ENCODE measurements around the gene NRXN3. TPM values are rescaled to one million over a fixed set of nuclear protein-coding genes. Genes with fewer than 3 reads are reported as not detected.

The NRXN3 gene
- total and polyA plus RNA-seq, 5 donors from 2014 or later, result not detected

- Mint-ChIP-seq H3K27me3 (no peaks in the 10 kb centered on the region), H3K4me3 (no peak overlapping the region), H3K27ac (no peak overlapping the region), H3K36me3 (no peaks in the 10 kb centered on the region), H3K9me3 (peaks cover 0 to 8% (median 3%) of the 10 kb centered on the region in 7 donors), H3K4me1 (no peaks in the 10 kb centered on the region)
- Histone ChIP-seq H3K27me3 (ENCODE audit: control insufficient read depth, insufficient read depth, low read length) (no peaks in the 10 kb centered on the region), H3K4me3 (ENCODE audit: low read depth, low read length) (no peak overlapping the region), H3K9me3 (ENCODE audit: control insufficient read depth in 2 of 2, low read length in 2 of 2) (peaks cover 0 to 5% of the 10 kb centered on the region in 2 experiments), H3K4me1 (ENCODE audit: control insufficient read depth, insufficient read depth, low read length, poor library complexity, severe bottlenecking) (no peaks in the 10 kb centered on the region), H3K36me3 (ENCODE audit: control insufficient read depth, insufficient read depth, low read length) (no peaks in the 10 kb centered on the region), H3K27ac (ENCODE audit: insufficient read depth, low read length, poor library complexity, severe bottlenecking) (no peak overlapping the region)
- ATAC-seq (ENCODE audit: low read depth in 2 of 2), result no peak
- DNase-seq, result no peak
These were observed 715.7 kb downstream of the NRXN3 start for GRCh38 chr14:78885884-78886283.

GRCh38 chr14:78897443-78897842, 727.3 kb downstream of the NRXN3 start:
- Mint-ChIP-seq H3K9me3 (peaks cover 0 to 1% (median 0%) of the 10 kb centered on the region in 7 donors), H3K4me3 (no peak overlapping the region), H3K4me1 (no peaks in the 10 kb centered on the region), H3K27ac (no peak overlapping the region), H3K27me3 (no peaks in the 10 kb centered on the region), H3K36me3 (no peaks in the 10 kb centered on the region)
- H3K27ac ChIP-seq (ENCODE audit: insufficient read depth, low read length, poor library complexity, severe bottlenecking), result no peak overlapping the region
- no peaks in the 10 kb centered on the region for H3K9me3 ChIP-seq (ENCODE audit: control insufficient read depth in 2 of 2, low read length in 2 of 2)
- no peak for DNase-seq
- H3K4me3 ChIP-seq (ENCODE audit: low read depth, low read length), result no peak overlapping the region
- H3K36me3 ChIP-seq (ENCODE audit: control insufficient read depth, insufficient read depth, low read length), result no peaks in the 10 kb centered on the region
- H3K4me1 ChIP-seq (ENCODE audit: control insufficient read depth, insufficient read depth, low read length, poor library complexity, severe bottlenecking), result no peaks in the 10 kb centered on the region
- H3K27me3 ChIP-seq (ENCODE audit: control insufficient read depth, insufficient read depth, low read length), result no peaks in the 10 kb centered on the region
- no peak for ATAC-seq (ENCODE audit: low read depth in 2 of 2)

GRCh38 chr14:78902010-78902623, 731.9 kb downstream of the NRXN3 start:
- peak overlapping the region in 1 of 3 donors; percentile 14 for H3K27ac Mint-ChIP-seq
- H3K27me3 Mint-ChIP-seq, result no peaks in the 10 kb centered on the region
- H3K36me3 ChIP-seq (ENCODE audit: control insufficient read depth, insufficient read depth, low read length), result no peaks in the 10 kb centered on the region
- no peaks in the 10 kb centered on the region for H3K4me1 ChIP-seq (ENCODE audit: control insufficient read depth, insufficient read depth, low read length, poor library complexity, severe bottlenecking)
- DNase-seq, result peak in 1 of 3 donors; percentile 7
- H3K36me3 Mint-ChIP-seq, result no peaks in the 10 kb centered on the region
- no peak overlapping the region for H3K4me3 Mint-ChIP-seq
- H3K27ac ChIP-seq (ENCODE audit: insufficient read depth, low read length, poor library complexity, severe bottlenecking), result no peak overlapping the region
- no peak for ATAC-seq (ENCODE audit: low read depth in 2 of 2)
- H3K4me3 ChIP-seq (ENCODE audit: low read depth, low read length), result no peak overlapping the region
- H3K9me3 ChIP-seq (ENCODE audit: control insufficient read depth in 2 of 2, low read length in 2 of 2), result no peaks in the 10 kb centered on the region
- H3K4me1 Mint-ChIP-seq, result no peaks in the 10 kb centered on the region
- no peaks in the 10 kb centered on the region for H3K27me3 ChIP-seq (ENCODE audit: control insufficient read depth, insufficient read depth, low read length)
- H3K9me3 Mint-ChIP-seq, result peaks cover 0 to 3% (median 1%) of the 10 kb centered on the region in 7 donors

GRCh38 chr14:78904094-78904493, 733.9 kb downstream of the NRXN3 start:
- Histone ChIP-seq H3K9me3 (ENCODE audit: control insufficient read depth in 2 of 2, low read length in 2 of 2) (peaks cover 0 to 1% of the 10 kb centered on the region in 2 experiments), H3K27me3 (ENCODE audit: control insufficient read depth, insufficient read depth, low read length) (no peaks in the 10 kb centered on the region), H3K4me1 (ENCODE audit: control insufficient read depth, insufficient read depth, low read length, poor library complexity, severe bottlenecking) (no peaks in the 10 kb centered on the region), H3K27ac (ENCODE audit: insufficient read depth, low read length, poor library complexity, severe bottlenecking) (no peak overlapping the region), H3K4me3 (ENCODE audit: low read depth, low read length) (no peak overlapping the region), H3K36me3 (ENCODE audit: control insufficient read depth, insufficient read depth, low read length) (no peaks in the 10 kb centered on the region)
- ATAC-seq (ENCODE audit: low read depth in 2 of 2) (no peak), DNase-seq (no peak)
- Mint-ChIP-seq H3K27me3 (no peaks in the 10 kb centered on the region), H3K36me3 (no peaks in the 10 kb centered on the region), H3K9me3 (peaks cover 0 to 4% (median 2%) of the 10 kb centered on the region in 7 donors), H3K4me1 (no peaks in the 10 kb centered on the region), H3K4me3 (no peak overlapping the region), H3K27ac (no peak overlapping the region)

GRCh38 chr14:78917462-78917861, 747.3 kb downstream of the NRXN3 start:
- Histone ChIP-seq H3K4me1 (ENCODE audit: control insufficient read depth, insufficient read depth, low read length, poor library complexity, severe bottlenecking) (no peaks in the 10 kb centered on the region), H3K9me3 (ENCODE audit: control insufficient read depth in 2 of 2, low read length in 2 of 2) (no peaks in the 10 kb centered on the region), H3K36me3 (ENCODE audit: control insufficient read depth, insufficient read depth, low read length) (no peaks in the 10 kb centered on the region), H3K4me3 (ENCODE audit: low read depth, low read length) (no peak overlapping the region), H3K27ac (ENCODE audit: insufficient read depth, low read length, poor library complexity, severe bottlenecking) (no peak overlapping the region), H3K27me3 (ENCODE audit: control insufficient read depth, insufficient read depth, low read length) (no peaks in the 10 kb centered on the region)
- no peak for DNase-seq
- Mint-ChIP-seq H3K4me3 (no peak overlapping the region), H3K27ac (no peak overlapping the region), H3K4me1 (no peaks in the 10 kb centered on the region), H3K27me3 (peaks cover 5% of the 10 kb centered on the region), H3K9me3 (peaks cover 0 to 5% (median 2%) of the 10 kb centered on the region in 7 donors), H3K36me3 (no peaks in the 10 kb centered on the region)
- no peak for ATAC-seq (ENCODE audit: low read depth in 2 of 2)

- Histone ChIP-seq H3K9me3 (ENCODE audit: control insufficient read depth in 2 of 2, low read length in 2 of 2) (no peaks in the 10 kb centered on the region), H3K36me3 (ENCODE audit: control insufficient read depth, insufficient read depth, low read length) (no peaks in the 10 kb centered on the region), H3K4me1 (ENCODE audit: control insufficient read depth, insufficient read depth, low read length, poor library complexity, severe bottlenecking) (no peaks in the 10 kb centered on the region), H3K4me3 (ENCODE audit: low read depth, low read length) (no peak overlapping the region), H3K27me3 (ENCODE audit: control insufficient read depth, insufficient read depth, low read length) (no peaks in the 10 kb centered on the region), H3K27ac (ENCODE audit: insufficient read depth, low read length, poor library complexity, severe bottlenecking) (no peak overlapping the region)
- ATAC-seq (ENCODE audit: low read depth in 2 of 2) (no peak), DNase-seq (no peak)
- no peak overlapping the region for H3K27ac Mint-ChIP-seq
- no peak overlapping the region for H3K4me3 Mint-ChIP-seq
- H3K4me1 Mint-ChIP-seq, result no peaks in the 10 kb centered on the region
- H3K9me3 Mint-ChIP-seq, result peaks cover 0 to 2% (median 0%) of the 10 kb centered on the region in 7 donors
- no peaks in the 10 kb centered on the region for H3K36me3 Mint-ChIP-seq
- H3K27me3 Mint-ChIP-seq, result no peaks in the 10 kb centered on the region
These were observed 751.7 kb downstream of the NRXN3 start for GRCh38 chr14:78921856-78922255.

GRCh38 chr14:78927261-78927660, 757.1 kb downstream of the NRXN3 start:
- no peak overlapping the region for H3K27ac Mint-ChIP-seq
- H3K27me3 ChIP-seq (ENCODE audit: control insufficient read depth, insufficient read depth, low read length), result no peaks in the 10 kb centered on the region

GRCh38 chr14:78933166-78933565, 763.0 kb downstream of the NRXN3 start:
- no peaks in the 10 kb centered on the region for H3K9me3 ChIP-seq (ENCODE audit: control insufficient read depth in 2 of 2, low read length in 2 of 2)
- H3K27me3 ChIP-seq (ENCODE audit: control insufficient read depth, insufficient read depth, low read length), result no peaks in the 10 kb centered on the region
- H3K9me3 Mint-ChIP-seq, result peaks cover 0 to 3% (median 0%) of the 10 kb centered on the region in 7 donors
- H3K36me3 ChIP-seq (ENCODE audit: control insufficient read depth, insufficient read depth, low read length), result no peaks in the 10 kb centered on the region
- DNase-seq (no peak), ATAC-seq (ENCODE audit: low read depth in 2 of 2) (no peak)
- H3K4me3 Mint-ChIP-seq, result no peak overlapping the region
- no peak overlapping the region for H3K4me3 ChIP-seq (ENCODE audit: low read depth, low read length)
- peaks cover 8% of the 10 kb centered on the region for H3K27me3 Mint-ChIP-seq
- no peak overlapping the region for H3K27ac ChIP-seq (ENCODE audit: insufficient read depth, low read length, poor library complexity, severe bottlenecking)
- H3K36me3 Mint-ChIP-seq, result no peaks in the 10 kb centered on the region
- H3K4me1 Mint-ChIP-seq, result no peaks in the 10 kb centered on the region
- no peak overlapping the region for H3K27ac Mint-ChIP-seq
- no peaks in the 10 kb centered on the region for H3K4me1 ChIP-seq (ENCODE audit: control insufficient read depth, insufficient read depth, low read length, poor library complexity, severe bottlenecking)

More at GRCh38 chr14:78927261-78927660, 757.1 kb downstream of the NRXN3 start:
- H3K36me3 Mint-ChIP-seq, result no peaks in the 10 kb centered on the region
- no peaks in the 10 kb centered on the region for H3K4me1 ChIP-seq (ENCODE audit: control insufficient read depth, insufficient read depth, low read length, poor library complexity, severe bottlenecking)
- no peak overlapping the region for H3K4me3 Mint-ChIP-seq
- no peak overlapping the region for H3K27ac ChIP-seq (ENCODE audit: insufficient read depth, low read length, poor library complexity, severe bottlenecking)
- no peaks in the 10 kb centered on the region for H3K36me3 ChIP-seq (ENCODE audit: control insufficient read depth, insufficient read depth, low read length)
- H3K4me1 Mint-ChIP-seq, result no peaks in the 10 kb centered on the region
- DNase-seq, result no peak
- H3K9me3 ChIP-seq (ENCODE audit: control insufficient read depth in 2 of 2, low read length in 2 of 2), result no peaks in the 10 kb centered on the region
- H3K4me3 ChIP-seq (ENCODE audit: low read depth, low read length), result no peak overlapping the region
- H3K9me3 Mint-ChIP-seq, result peaks cover 0 to 2% (median 0%) of the 10 kb centered on the region in 7 donors
- H3K27me3 Mint-ChIP-seq, result no peaks in the 10 kb centered on the region
- ATAC-seq (ENCODE audit: low read depth in 2 of 2), result no peak

All from CD4-positive, CD25-positive, alpha-beta regulatory T cell (primary cell).